ENCODE results near the gene TOMM40. TPM values are rescaled to one million over a fixed set of nuclear protein-coding genes. Genes with fewer than 3 reads are reported as not detected.

Gene TOMM40
- total RNA-seq, 1 donor from 2014 or later: 80.6 TPM

DNA sequence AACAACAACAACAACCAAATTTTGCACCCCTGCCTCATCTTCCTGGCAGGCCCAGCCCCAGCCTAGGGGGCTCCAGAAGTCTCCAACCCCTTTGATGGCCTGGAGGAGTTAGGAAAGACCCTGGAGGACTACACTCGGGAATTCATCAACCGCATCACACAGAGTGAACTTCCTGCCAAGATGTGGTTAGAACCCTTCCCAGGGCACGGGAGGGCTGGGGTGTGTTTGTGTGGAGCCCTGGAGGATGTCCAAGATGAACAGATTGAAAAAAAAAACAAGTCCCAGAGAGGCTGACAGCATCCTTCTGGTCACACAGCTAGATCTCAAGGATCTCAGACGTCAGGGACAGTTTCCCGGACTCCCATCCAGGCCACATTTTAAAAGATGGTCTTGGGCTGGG, 36.7 kb downstream of the TOMM40 start:
- no peaks in the 10 kb centered on the region for H3K36me3 Mint-ChIP-seq (ENCODE audit: low read depth)
- no peak overlapping the region for H3K27ac Mint-ChIP-seq
- ATAC-seq (ENCODE audit: low read depth) (no peak), DNase-seq (no peak)
- no peaks in the 10 kb centered on the region for H3K9me3 Mint-ChIP-seq
- peaks cover 23% of the 10 kb centered on the region for H3K27me3 Mint-ChIP-seq
- POLR2A ChIA-PET: no interaction called here
- peaks cover 8% of the 10 kb centered on the region for H3K4me1 Mint-ChIP-seq
- TF ChIP-seq, protein P1, sequence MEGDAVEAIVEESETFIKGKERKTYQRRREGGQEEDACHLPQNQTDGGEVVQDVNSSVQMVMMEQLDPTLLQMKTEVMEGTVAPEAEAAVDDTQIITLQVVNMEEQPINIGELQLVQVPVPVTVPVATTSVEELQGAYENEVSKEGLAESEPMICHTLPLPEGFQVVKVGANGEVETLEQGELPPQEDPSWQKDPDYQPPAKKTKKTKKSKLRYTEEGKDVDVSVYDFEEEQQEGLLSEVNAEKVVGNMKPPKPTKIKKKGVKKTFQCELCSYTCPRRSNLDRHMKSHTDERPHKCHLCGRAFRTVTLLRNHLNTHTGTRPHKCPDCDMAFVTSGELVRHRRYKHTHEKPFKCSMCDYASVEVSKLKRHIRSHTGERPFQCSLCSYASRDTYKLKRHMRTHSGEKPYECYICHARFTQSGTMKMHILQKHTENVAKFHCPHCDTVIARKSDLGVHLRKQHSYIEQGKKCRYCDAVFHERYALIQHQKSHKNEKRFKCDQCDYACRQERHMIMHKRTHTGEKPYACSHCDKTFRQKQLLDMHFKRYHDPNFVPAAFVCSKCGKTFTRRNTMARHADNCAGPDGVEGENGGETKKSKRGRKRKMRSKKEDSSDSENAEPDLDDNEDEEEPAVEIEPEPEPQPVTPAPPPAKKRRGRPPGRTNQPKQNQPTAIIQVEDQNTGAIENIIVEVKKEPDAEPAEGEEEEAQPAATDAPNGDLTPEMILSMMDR (IDR thresholded peaks at IDR 0.05): no peak
- no peak overlapping the region for H3K4me3 Mint-ChIP-seq
- CTCF ChIA-PET: no interaction called here
- intact Hi-C loops (cut with micrococcal nuclease): no loop called here

DNA sequence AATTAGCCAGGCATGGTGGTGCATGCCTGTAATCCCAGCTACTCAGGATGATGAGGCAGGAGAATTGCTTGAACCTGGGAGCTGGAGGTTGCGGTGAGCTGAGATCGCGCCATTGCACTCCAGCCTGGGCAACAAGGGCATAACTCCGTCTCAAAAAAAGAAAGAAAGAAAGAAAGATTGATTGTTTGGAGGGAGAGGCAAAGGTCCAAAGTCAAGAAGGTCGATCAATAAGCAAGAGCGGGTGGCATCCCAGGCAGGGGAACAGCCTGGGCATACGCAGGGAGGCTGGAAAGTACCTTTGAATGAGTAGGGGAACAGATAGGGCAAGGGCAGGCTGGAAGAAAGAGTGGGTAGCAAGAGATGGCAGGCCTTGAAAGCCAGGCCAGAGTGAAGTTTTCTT, 39.0 kb downstream of the TOMM40 start:
- Mint-ChIP-seq H3K27ac (no peak overlapping the region), H3K9me3 (no peaks in the 10 kb centered on the region), H3K4me1 (peaks cover 8% of the 10 kb centered on the region), H3K27me3 (peaks cover 19% of the 10 kb centered on the region), H3K4me3 (no peak overlapping the region), H3K36me3 (ENCODE audit: low read depth) (no peaks in the 10 kb centered on the region)
- ChIA-PET POLR2A (no interaction called here), CTCF (no interaction called here)
- TF ChIP-seq, protein P1 (IDR thresholded peaks at IDR 0.05): no peak
- ATAC-seq (ENCODE audit: low read depth): no peak
- intact Hi-C loops (cut with micrococcal nuclease): no loop called here
- no peak for DNase-seq

DNA sequence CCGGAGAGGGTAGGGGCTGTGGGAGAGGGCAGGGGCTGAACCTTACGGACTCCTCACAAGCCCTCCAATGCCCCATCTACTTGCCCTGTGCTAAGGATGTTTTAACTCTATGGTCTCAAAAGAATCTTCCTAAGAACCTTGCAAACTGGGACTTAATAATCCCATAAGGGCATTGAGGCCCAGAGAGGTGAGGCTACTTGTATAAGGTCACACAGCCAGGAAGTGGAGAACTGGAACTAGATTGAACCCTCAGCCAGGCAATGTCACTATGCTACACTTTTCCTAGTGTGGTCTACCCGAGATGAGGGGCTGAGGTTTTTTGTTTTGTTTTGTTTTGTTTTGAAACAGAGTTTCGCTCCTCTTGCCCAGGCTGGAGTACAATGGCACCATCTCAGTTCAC, 40.5 kb downstream of the TOMM40 start:
- DNase-seq (no peak), ATAC-seq (ENCODE audit: low read depth) (no peak)
- Mint-ChIP-seq H3K4me1 (peaks cover 6% of the 10 kb centered on the region), H3K36me3 (ENCODE audit: low read depth) (no peaks in the 10 kb centered on the region), H3K27ac (no peak overlapping the region), H3K27me3 (peaks cover 7% of the 10 kb centered on the region), H3K4me3 (no peak overlapping the region), H3K9me3 (no peaks in the 10 kb centered on the region)
- ChIA-PET CTCF (no interaction called here), POLR2A (interaction anchor here (0.6 kb wide), 1 partner anchor 700 kb away, joined by 3 read pairs; no protein-coding TSS in a partner anchor)
- TF ChIP-seq, protein P1 (IDR thresholded peaks at IDR 0.05): no peak
- intact Hi-C loops (cut with micrococcal nuclease): no loop called here

DNA sequence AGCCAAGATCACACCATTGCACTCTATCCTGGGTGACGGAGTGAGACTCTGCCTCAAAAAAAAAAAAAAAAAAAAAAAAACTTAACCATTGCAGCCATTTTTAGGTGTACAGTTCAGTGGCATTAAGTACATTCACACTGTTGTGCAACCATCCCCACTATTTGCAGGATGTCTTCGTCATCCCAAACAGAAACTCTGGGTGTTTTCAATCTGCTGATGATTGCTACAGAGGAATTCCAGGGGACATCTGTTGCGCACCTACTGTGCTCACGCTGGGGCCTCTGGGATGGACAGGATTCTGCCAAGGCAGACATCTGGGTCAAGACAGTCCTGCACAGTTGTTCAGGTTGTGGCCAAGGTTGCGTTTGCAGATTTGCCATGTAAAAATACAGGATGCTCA, 48.6 kb downstream of the TOMM40 start:
- intact Hi-C loops (cut with micrococcal nuclease): no loop called here
- DNase-seq (no peak), ATAC-seq (ENCODE audit: low read depth) (no peak)
- Mint-ChIP-seq H3K4me1 (peaks cover 14% of the 10 kb centered on the region), H3K27me3 (no peaks in the 10 kb centered on the region), H3K36me3 (ENCODE audit: low read depth) (no peaks in the 10 kb centered on the region), H3K9me3 (no peaks in the 10 kb centered on the region), H3K4me3 (no peak overlapping the region), H3K27ac (no peak overlapping the region)
- TF ChIP-seq, protein P1 (IDR thresholded peaks at IDR 0.05): no peak
- ChIA-PET CTCF (no interaction called here), POLR2A (no interaction called here)

GRCh38 chr19:44942067-44942571, 51.1 kb downstream of the TOMM40 start, which contains the start of gene APOC4:
TSS of gene APOC4 (plus strand) at chr19:44942237. CDS start at chr19:44942278, 41 bp downstream.
- Mint-ChIP-seq H3K36me3 (ENCODE audit: low read depth) (no peaks in the 10 kb centered on the region), H3K4me1 (peaks cover 14% of the 10 kb centered on the region), H3K4me3 (no peak within 1 kb of the TSS), H3K27ac (no peak within 1 kb of the TSS), H3K9me3 (no peaks in the 10 kb centered on the region), H3K27me3 (no peaks in the 10 kb centered on the region)
- ATAC-seq (ENCODE audit: low read depth): no peak
- intact Hi-C loops (cut with micrococcal nuclease): no loop called here
- DNase-seq: no peak
- ChIA-PET POLR2A (no interaction called here), CTCF (no interaction called here)
- TF ChIP-seq, protein P1 (IDR thresholded peaks at IDR 0.05): no peak
